Muscle layer of duodenum (tissue), 2 donors: ENCODE measurements around the gene NAV2.

Experiments used
- H3K27ac ChIP-seq: one replicate; pipeline ENCODE4 v1.7.0; 2013; ENCODE audit warnings: mild to moderate bottlenecking, low read length
- H3K27me3 ChIP-seq: one replicate; pipeline ENCODE4 v1.7.0; 2013; ENCODE audit warnings: low read depth, mild to moderate bottlenecking, control low read depth, low read length
- H3K36me3 ChIP-seq, 2 donors: one replicate each; pipeline ENCODE4 v1.7.0; 2013; ENCODE audit warnings: low read length in 2 of 2, control low read depth in 1 of 2, mild to moderate bottlenecking in 1 of 2; ENCODE audit not compliant: insufficient read depth in 2 of 2, control insufficient read depth in 1 of 2
- H3K4me1 ChIP-seq, 2 donors: one replicate each; pipeline ENCODE4 v1.7.0; 2013; ENCODE audit warnings: low read length in 2 of 2, mild to moderate bottlenecking in 2 of 2, control low read depth in 1 of 2, moderate library complexity in 1 of 2; ENCODE audit not compliant: insufficient read depth in 2 of 2, control insufficient read depth in 1 of 2
- H3K4me3 ChIP-seq, 2 donors: one replicate each; pipeline ENCODE4 v1.7.0; 2013; ENCODE audit warnings: low read length in 2 of 2, low read depth in 1 of 2, mild to moderate bottlenecking in 1 of 2
- H3K9me3 ChIP-seq, 2 donors: one replicate each; pipeline ENCODE4 v1.7.0; 2013; ENCODE audit warnings: low read length in 2 of 2, control low read depth in 1 of 2, mild to moderate bottlenecking in 1 of 2; ENCODE audit not compliant: control insufficient read depth in 1 of 2
- donor health status: healthy.

NAV2 gene

DNA sequence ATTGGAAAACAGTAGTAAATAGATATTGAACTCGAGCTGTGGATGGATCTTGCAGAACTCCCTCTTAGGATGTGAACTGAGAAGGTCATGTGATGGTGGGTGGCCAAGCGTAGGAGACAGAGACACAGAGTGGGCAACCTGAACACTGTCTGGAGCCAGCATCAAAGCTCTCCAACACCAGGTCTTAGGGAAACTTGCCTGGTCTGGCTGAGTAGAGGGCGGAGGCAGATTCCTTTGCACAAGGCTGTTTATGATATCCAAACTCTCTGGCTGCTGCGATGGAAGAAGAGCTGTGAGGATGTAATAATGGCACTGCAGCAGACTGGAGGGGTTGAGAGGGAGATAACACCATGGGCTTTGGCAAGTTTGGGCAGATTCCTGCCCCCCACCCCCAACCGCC, 10.1 kb downstream of the NAV2 start:
- no peaks in the 10 kb centered on the region for H3K27me3 ChIP-seq
- peak overlapping the region; percentile 53 for H3K27ac ChIP-seq
- H3K4me1 ChIP-seq: peaks cover 13 to 26% of the 10 kb centered on the region in 2 donors
- H3K9me3 ChIP-seq: no peaks in the 10 kb centered on the region
- H3K4me3 ChIP-seq: no peak overlapping the region
- H3K36me3 ChIP-seq: no peaks in the 10 kb centered on the region

DNA sequence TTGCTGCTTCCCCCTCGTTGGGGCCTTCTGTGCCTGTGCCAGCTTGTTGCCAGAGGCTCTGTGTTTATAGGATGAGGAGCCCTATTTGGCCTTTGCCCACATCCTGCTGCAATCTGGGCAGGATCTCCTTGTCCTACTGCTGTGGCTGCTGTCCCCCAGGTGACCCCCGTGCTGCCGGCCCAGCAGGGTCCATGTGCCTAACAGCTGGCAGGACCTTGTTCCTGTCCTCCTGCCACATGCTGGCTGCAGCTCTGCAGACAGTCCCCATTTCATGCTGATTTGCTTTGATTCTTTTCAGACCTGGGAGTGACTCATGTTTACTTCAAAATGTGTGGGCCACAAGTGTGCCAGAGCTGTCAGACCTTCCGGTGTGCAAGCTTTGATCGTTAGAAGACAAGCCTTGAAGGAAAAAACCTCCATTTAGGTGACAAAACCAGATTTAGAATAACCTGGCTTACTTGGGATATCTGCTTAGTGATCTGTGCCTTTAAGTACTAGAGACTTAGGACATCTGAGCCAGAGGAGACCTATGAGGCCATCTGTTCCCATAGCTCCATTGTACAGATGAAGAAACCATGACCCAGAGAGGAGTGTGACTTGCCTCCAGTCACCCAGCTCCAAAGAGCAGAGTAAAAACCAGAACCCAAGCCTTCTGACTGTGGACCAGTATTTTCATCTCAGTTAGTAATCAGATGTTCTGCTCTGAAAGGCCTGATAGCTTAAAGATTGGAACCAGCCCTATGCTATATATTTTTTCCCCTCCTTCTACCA, 11.1 kb downstream of the NAV2 start:
- no peaks in the 10 kb centered on the region for H3K27me3 ChIP-seq
- peaks cover 13 to 34% of the 10 kb centered on the region in 2 donors for H3K4me1 ChIP-seq
- no peaks in the 10 kb centered on the region for H3K9me3 ChIP-seq
- H3K4me3 ChIP-seq: no peak overlapping the region
- H3K36me3 ChIP-seq: no peaks in the 10 kb centered on the region
- peak overlapping the region; percentile 53 for H3K27ac ChIP-seq

DNA sequence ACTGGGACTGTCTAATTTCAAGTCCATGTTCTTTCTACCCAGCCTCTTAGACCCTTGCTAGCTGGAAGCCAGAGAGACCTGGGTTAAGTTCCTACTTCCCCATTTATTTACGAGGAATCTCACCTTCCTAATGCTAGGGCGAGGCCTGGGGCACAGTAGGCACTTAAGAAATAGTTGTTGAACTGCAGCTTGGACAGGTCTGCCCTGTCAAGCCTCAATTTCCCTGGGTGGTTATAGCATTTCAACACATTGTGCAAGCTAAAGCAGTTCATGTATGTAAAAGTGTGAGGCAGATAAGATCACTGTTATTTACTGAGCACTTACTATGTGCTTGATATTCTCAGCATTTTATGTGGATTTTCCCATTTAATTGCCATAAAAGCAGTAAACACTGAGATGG, 12.1 kb downstream of the NAV2 start:
- peaks cover 13 to 34% of the 10 kb centered on the region in 2 donors for H3K4me1 ChIP-seq
- no peak overlapping the region for H3K4me3 ChIP-seq
- H3K36me3 ChIP-seq: no peaks in the 10 kb centered on the region
- H3K27me3 ChIP-seq: no peaks in the 10 kb centered on the region
- no peak overlapping the region for H3K27ac ChIP-seq
- H3K9me3 ChIP-seq: no peaks in the 10 kb centered on the region

DNA sequence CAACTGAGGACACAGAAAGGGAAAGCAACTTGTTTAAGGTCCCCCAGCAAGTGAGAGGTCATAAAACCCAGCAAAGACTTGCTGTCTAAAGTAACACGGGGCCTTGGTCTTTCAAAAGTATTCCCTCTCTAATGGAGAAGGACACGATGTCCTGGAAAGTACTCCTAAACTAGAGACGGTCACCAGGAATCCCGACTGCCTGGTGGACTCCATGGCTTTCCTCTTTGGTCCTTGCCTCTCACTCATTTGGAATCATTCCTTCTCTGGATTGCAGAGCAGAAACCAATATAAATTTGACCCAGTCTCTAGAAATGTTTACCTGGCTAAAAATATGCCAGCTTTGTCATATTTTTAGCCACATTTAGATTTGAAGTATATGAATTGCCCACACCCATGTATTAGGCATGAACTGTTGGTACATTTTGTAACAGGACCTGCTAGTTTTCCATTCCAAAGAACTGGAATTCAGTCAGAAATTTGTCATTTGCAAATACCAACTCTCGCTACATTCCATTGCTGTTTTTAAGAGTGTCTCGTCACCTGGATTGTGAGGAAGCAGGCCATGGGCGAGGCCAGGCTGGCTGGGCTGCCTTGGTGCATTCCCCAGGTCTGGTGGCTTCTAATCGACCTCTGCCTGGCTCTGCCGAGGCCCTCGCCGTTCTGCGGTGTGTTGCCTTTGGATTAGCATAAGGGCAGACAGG, 12.9 kb downstream of the NAV2 start:
- peak overlapping the region; percentile 24 for H3K27ac ChIP-seq
- H3K4me3 ChIP-seq: no peak overlapping the region
- no peaks in the 10 kb centered on the region for H3K27me3 ChIP-seq
- H3K36me3 ChIP-seq: no peaks in the 10 kb centered on the region
- no peaks in the 10 kb centered on the region for H3K9me3 ChIP-seq
- peaks cover 13 to 34% of the 10 kb centered on the region in 2 donors for H3K4me1 ChIP-seq

DNA sequence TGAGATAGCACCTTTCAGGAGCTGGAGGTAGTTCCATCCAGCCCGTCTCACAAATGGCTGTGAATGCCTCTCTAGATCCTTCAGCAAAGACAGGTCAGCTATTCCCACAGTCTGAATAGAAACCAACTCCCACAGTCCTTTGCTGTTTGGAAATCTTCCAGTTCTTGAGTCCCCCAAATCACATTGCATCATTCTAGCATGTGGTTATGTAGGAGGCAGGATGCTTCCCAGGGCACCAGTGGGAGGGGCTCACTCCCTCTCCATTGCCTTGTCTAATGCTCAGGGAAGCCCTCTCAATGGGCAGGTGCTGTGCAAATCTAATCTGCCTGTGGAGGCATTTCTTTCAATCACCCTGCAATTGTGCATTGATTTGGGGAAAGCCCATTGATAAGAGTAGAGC, 14.6 kb downstream of the NAV2 start:
- no peaks in the 10 kb centered on the region for H3K27me3 ChIP-seq
- H3K4me1 ChIP-seq: peaks cover 13 to 34% of the 10 kb centered on the region in 2 donors
- H3K27ac ChIP-seq: no peak overlapping the region
- no peaks in the 10 kb centered on the region for H3K36me3 ChIP-seq
- no peak overlapping the region for H3K4me3 ChIP-seq
- H3K9me3 ChIP-seq: no peaks in the 10 kb centered on the region

DNA sequence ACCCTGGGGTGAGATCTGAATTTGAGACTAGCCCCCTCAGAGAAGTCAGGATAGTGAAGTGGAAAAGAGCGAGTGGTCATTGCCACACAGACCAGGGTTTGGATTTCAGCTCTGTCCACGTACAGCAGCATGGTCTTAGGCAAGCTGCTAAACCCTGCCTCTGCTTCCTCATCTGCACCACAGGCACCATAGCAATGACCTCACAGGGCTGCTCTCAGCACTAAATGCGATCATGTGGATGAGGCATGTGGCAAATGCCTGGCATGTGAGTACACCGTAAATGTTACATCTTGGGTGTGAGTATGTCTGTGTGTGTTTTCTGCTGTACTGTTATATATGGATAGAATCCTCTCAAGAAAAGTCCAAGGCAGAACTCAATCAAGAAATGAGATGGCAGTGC, 15.8 kb downstream of the NAV2 start:
- Histone ChIP-seq H3K27me3 (no peaks in the 10 kb centered on the region), H3K4me3 (no peak overlapping the region), H3K4me1 (peaks cover 12 to 22% of the 10 kb centered on the region in 2 donors), H3K27ac (no peak overlapping the region), H3K36me3 (no peaks in the 10 kb centered on the region), H3K9me3 (no peaks in the 10 kb centered on the region)

DNA sequence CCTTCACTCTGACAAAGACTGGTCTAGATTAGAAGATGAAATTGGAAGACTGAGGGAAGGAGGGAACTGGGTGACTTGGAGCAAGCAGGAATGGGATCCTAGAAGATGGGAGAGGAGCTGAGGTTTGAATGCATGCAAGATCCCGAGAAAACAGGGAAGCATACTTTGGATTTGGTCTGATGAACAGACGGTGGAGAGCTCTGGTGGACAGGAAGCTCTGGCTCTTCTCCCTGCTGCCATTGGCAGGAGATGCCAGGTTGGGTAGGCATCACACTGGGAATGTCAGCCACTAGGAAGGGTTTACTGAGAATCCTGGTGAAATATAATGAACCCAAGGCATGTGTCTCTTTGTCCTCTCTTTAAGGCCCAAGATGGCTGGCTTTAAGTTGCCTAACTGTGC, 16.5 kb downstream of the NAV2 start:
- Histone ChIP-seq H3K36me3 (no peaks in the 10 kb centered on the region), H3K27me3 (no peaks in the 10 kb centered on the region), H3K4me1 (peaks cover 6 to 17% of the 10 kb centered on the region in 2 donors), H3K27ac (no peak overlapping the region), H3K9me3 (no peaks in the 10 kb centered on the region), H3K4me3 (no peak overlapping the region)

DNA sequence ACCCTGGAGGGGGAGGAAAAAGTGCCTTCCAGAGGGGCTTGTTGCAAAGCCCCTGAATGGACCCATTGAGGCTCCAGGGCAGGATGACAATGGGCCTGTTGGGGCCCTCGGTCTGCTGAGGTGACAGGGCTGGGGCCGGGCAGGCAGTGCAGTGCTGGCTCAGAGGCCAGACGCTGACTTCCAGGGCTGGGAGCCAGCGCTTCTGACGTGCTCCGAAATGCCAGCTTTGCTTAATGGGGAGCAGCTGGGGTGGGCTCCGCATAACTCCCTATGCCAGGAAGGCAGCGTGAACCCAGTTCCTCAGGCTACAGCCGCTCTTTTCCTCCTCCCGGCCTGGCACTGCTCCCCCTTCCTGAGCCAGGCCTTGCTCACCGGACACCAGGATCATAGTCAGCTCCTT, 17.7 kb downstream of the NAV2 start:
- Histone ChIP-seq H3K27me3 (no peaks in the 10 kb centered on the region), H3K36me3 (no peaks in the 10 kb centered on the region), H3K4me1 (peaks cover 0 to 17% of the 10 kb centered on the region in 2 donors), H3K4me3 (no peak overlapping the region), H3K9me3 (no peaks in the 10 kb centered on the region), H3K27ac (no peak overlapping the region)

DNA sequence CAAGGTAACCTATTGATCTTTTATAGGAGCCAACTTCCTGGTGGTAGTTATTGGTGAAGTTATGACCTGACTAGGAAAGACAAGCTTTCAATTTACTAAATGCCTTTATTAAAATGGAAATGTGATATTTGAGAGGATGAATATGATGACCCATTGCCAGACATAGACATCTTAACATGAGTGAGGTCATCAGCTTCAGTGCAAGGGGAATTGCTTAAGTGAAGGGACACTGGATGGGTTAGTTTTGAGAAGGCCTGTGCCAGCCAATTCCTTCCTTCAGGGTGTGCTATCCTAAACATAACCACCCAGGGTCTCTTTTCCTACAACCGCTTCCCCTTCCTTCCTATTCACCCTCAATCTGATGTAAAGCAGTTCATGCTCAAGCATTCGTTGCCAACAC, 21.5 kb downstream of the NAV2 start:
- H3K27me3 ChIP-seq: no peaks in the 10 kb centered on the region
- H3K9me3 ChIP-seq: no peaks in the 10 kb centered on the region
- peak overlapping the region; percentile 42 for H3K27ac ChIP-seq
- H3K36me3 ChIP-seq: no peaks in the 10 kb centered on the region
- peaks cover 5 to 12% of the 10 kb centered on the region in 2 donors for H3K4me1 ChIP-seq
- no peak overlapping the region for H3K4me3 ChIP-seq

DNA sequence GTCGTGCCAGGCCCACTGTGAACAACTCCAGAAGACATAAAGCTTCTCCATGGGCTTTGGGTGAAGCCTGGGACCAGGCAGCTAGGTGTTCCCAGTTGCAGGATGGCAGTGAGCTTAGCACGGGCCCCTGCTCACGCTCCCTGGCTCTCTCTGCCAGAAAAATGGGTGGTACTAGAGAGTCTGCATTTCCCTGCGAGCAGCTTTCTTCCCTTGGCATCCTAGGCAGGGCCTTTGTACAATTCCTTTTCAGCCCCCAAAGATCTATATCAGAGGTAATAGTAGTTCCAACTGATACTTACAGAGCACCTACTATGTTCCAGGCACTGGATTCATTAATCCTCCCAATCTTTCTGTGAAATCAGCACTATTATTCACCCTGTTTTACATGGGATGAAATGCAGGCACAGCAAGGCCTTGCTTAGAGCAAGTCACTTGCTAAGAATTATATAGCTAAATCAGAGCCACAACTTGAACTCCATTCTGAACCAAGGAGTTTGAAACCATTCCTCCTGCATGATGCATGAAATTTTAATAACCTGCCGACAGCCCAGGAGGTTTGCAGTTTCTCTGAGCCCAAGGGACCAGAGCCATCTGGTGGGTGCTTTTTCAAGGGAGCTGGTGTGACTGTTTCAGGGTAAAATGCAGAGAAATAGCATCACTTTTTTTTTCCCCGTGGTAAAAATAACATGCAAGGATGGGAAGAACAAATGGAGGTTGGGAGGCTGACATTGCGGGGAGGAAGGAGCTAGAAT, 22.7 kb downstream of the NAV2 start:
- no peaks in the 10 kb centered on the region for H3K36me3 ChIP-seq
- H3K4me1 ChIP-seq: peaks cover 5 to 19% of the 10 kb centered on the region in 2 donors
- H3K27ac ChIP-seq: peak overlapping the region; percentile 42
- no peak overlapping the region for H3K4me3 ChIP-seq
- no peaks in the 10 kb centered on the region for H3K9me3 ChIP-seq
- H3K27me3 ChIP-seq: no peaks in the 10 kb centered on the region

DNA sequence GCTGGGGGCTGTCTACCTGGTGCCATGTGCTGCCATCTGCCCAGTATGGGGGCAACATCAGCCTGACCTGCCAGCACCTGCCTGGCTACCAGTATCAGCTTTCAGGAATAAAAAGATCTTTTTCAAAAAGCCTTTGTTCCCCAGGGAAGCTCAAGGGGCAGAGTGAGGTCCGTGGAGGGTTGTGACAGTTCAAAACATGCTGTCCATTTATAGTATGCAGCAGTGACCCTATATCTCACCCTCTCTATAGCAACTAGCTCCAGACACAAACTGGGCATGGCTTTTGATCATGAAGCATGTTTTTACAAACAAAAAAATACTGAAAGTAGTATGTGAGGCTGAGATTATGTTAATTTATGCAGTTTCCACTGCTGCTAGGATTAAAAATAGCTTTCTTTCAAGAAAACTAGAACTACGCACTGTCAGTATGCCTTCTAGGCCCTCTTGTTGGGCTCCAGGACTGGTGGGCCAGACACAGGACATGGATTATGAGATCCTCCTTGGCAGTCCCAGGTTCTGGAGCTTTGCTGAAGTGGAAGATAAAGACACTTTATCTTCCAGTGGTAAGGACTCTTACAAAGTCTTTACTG, 23.4 kb downstream of the NAV2 start:
- Histone ChIP-seq H3K27me3 (no peaks in the 10 kb centered on the region), H3K4me1 (peaks cover 5 to 19% of the 10 kb centered on the region in 2 donors), H3K27ac (peak overlapping the region; percentile 42), H3K4me3 (no peak overlapping the region), H3K36me3 (no peaks in the 10 kb centered on the region), H3K9me3 (no peaks in the 10 kb centered on the region)
